Stimulated activated CD4-positive, alpha-beta T cell treated with anti-CD3 and anti-CD28 coated beads, Interleukin-12 subunit alpha, Interleukin-12 subunit beta, amount 100 ng/mL, for 4 hours (primary cell): ENCODE results near the gene TCF25.
"Not testable (repeated sequence)": the region's sequence is repeated elsewhere in the genome, so short reads cannot be mapped to it uniquely, and the experiment has no call there.

ENCODE experiments used
- DNase-seq: peaks from one replicate; pipeline ENCODE4 v3.0.0-alpha.2; 2020

The TCF25 gene

DNA sequence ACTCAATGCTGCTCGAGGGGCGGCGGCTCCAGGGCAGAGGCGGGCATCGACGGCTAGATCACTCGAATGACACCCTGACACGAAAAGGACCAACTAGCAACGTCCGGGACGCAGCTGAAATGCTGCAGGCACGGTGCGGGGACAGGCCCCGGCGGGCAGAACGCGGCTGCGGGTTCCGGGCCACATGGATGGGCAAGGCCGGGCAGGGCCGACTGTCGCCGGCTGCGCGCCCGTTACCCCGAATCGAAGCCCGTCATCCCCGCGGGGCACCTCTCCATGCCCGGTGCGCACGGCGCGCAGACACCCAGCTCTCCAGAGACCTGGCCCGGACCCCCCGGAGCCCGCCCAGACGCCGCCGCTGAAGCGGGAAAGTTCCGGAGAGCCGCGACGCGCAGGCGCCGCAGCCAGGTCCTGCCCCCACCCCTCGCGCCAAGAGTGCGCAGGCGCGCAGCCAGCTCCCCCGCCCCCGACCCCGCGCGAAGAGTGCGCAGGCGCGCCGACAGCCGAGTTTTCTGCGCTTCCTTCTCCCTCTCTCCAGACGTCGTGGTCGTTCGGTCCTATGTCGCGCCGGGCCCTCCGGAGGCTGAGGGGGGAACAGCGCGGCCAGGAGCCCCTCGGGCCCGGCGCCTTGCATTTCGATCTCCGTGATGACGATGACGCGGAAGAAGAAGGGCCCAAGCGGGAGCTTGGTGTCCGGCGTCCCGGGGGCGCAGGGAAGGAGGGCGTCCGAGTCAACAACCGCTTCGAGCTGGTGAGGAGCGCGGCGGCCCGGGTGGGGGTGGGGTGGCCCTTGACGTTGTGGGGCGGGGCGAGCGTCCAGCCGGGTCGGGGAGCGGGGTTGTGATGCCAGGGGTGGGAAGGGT is at the start of gene TCF25:
Gene TCF25 (plus strand): TSS at position 484 of the 863 bp plus-strand sequence. CDS start 76 bp downstream, at position 560.
- peak; percentile 88 for DNase-seq

DNA sequence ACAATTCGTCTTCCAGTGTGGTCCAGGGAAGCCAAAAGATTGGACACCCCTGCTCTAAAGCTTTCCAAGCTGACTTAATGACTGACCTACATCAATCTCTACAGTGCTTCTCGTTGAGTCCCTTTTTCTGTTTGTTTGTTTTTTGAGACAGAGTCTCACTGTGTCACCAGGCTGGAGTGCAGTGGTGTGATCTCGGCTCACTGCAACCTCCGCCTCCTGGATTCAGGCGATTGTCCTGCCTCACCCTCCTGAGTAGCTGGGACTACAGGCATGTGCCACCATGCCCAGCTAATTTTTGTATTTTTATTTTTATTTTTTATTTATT is 49.6 kb upstream of the TCF25 start:
- not testable (repeated sequence) for DNase-seq

GRCh38 chr16:89826531-89827382 is 46.6 kb upstream of the TCF25 start:
- no peak for DNase-seq

GRCh38 chr16:89827383-89828198 is 45.8 kb upstream of the TCF25 start:
- no peak for DNase-seq

- DNase-seq: peak; percentile 66
Measured at GRCh38 chr16:89828199-89828869, 45.1 kb upstream of the TCF25 start, which contains the start of gene SPIRE2. Gene SPIRE2 (plus strand): TSS chr16:89828475. CDS start chr16:89828551, 76 bp downstream.

GRCh38 chr16:89828870-89829629 is 44.3 kb upstream of the TCF25 start:
- no peak for DNase-seq

DNA sequence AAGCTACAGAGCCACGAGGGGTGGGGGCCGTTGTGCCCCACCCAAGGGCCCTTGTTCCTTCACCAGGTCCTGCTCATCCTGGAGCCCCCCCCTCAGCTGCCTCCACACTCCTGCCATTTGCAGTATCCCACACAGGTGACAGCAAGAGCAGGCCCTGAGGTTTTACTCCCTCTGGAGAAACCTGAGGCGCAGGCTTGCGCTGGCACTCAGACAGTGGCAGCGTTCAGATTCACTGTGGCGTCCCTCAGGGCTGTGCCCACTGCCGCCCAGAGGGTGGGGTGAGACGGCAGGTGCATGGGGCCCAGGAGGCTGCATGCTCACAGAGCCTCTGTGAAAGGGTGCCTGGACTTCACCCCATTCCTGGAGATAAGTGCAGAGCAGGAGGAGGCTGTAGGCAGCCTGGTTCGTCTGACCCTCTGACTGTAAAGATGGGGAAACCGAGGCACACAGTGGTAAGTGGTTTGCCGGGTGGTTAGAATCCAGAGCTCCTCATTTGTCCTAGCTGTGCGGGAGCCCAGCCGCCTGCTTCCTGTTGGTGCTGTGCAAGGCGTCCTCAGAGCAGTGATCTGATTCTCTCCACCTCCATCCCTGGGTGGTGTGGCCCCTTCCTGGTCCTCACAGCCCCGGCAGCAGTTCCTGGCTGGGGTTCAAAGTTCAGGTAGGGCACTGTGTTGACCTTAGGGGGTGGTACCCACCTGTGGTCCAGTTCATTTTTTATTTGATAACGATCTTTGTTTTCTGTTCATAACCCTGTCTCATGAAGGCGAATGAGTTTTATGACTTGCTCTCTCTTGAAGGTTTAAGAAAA is 43.6 kb upstream of the TCF25 start:
- DNase-seq: no peak

GRCh38 chr16:89831810-89832328 is 41.5 kb upstream of the TCF25 start:
- DNase-seq: no peak

DNA sequence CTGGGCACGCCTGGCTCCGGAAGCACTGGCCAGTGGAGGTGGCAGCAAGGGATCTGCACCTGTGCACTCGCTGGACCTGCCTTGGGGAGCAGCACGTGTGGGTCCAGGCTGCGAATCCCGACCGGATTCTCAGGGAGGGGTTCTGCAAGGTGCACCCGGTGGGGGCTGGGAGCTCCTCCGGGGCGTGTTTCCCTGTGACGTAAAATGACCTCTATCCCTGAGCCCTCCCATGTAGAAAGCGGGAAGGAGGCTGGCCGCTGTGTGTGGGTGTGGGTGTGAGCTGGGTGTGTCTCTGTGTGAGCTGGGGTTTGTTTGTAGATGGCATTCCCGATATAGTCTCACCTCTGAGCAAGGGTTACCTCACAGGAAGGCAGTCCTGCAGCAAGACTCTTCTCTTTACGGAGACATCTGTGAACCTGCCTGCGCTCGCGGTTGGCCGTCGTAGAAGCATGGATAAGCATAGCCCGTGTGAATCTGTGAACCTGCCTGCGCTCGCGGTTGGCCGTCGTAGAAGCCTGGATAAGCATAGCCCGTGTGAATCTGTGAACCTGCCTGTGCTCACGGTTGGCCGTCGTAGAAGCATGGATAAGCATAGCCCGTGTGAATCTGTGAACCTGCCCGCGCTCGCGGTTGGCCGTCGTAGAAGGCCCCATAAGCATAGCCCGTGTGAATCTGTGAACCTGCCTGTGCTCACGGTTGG is 39.6 kb upstream of the TCF25 start:
- not testable (repeated sequence) for DNase-seq

DNA sequence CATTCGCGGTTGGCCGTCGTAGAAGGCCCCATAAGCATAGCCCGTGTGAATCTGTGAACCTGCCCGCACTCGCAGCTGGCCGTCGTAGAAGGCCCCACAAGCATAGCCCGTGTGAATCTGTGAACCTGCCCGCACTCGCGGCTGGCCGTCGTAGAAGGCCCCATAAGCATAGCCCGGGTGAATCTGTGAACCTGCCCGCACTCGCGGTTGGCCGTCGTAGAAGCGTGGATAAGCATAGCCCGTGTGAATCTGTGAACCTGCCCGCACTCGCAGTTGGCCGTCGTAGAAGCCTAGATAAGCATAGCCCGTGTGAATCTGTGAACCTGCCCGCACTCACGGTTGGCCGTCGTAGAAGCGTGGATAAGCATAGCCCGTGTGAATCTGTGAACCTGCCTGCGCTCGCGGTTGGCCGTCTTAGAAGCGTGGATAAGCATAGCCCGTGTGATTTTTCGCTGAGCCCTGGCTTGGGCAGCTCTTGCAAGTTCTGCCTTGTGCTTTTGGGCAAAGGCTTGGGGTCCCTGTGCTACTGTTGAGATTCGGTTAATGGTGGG is 38.5 kb upstream of the TCF25 start:
- not testable (repeated sequence) for DNase-seq

DNA sequence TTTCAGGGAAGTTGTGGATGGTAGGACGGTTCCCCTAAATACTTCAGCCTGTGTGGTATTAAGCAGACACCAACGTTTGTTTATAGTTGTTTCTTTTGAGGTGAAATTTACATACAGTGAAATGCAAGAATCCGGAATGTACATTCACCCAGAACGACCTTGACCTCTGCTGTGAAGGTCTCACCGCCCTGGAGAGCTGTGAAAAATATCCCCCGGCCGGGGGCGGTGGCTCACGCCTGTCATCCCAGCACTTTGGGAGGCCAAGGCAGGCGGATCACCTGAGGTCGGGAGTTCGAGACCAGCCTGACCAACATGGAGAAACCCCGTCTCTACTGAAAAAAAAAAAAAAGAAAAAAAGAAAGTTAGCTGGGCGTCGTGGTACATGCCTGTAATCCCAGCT is 36.9 kb upstream of the TCF25 start:
- not testable (repeated sequence) for DNase-seq

- no peak for DNase-seq
Measured at GRCh38 chr16:89837014-89837546, 36.3 kb upstream of the TCF25 start.

- no peak for DNase-seq
Measured at GRCh38 chr16:89841275-89841674, 32.1 kb upstream of the TCF25 start.

DNA sequence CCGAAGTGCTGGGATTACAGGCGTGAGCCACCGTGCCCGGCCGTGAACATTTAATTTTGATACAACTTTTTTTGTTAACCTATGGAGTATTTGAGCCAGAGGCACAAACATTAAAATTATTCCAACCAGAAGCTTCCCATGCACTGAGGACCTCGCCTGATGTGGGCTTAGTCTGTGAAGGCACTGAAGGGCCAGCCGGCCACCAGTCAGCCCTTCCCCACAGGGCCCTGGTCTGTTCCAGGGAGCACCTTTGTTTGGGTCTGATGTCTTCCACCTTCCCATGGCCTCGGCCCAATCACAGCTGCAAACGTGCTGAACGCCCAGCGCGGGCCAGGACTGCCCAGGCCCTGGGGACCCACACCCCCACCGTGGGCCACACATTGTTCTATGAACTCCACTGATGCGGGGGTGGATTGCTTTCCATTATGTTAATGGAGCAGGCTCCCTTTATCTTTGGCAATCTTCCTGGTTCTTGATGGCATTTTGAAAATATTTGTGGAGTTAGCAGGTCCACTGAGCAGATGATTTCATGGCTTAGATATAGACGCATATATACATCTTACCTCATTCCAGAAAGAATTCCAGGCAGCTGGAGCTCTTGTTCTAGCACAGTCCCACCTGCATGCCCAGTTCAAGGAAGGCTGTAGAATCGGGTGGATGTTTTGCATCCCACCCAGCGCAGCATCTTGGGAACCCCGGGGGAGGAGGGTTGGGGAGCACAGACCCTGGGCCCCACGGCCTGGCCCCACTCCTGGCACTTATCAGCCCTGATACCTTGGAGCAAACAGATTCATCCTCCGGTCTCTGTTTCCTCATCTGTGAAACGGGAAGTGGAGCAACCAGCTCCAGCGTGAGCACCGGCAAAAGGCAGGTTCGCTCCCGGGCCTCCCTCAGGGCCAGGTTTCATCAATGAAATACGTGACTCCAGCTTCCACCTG is 30.7 kb upstream of the TCF25 start:
- no peak for DNase-seq

DNA sequence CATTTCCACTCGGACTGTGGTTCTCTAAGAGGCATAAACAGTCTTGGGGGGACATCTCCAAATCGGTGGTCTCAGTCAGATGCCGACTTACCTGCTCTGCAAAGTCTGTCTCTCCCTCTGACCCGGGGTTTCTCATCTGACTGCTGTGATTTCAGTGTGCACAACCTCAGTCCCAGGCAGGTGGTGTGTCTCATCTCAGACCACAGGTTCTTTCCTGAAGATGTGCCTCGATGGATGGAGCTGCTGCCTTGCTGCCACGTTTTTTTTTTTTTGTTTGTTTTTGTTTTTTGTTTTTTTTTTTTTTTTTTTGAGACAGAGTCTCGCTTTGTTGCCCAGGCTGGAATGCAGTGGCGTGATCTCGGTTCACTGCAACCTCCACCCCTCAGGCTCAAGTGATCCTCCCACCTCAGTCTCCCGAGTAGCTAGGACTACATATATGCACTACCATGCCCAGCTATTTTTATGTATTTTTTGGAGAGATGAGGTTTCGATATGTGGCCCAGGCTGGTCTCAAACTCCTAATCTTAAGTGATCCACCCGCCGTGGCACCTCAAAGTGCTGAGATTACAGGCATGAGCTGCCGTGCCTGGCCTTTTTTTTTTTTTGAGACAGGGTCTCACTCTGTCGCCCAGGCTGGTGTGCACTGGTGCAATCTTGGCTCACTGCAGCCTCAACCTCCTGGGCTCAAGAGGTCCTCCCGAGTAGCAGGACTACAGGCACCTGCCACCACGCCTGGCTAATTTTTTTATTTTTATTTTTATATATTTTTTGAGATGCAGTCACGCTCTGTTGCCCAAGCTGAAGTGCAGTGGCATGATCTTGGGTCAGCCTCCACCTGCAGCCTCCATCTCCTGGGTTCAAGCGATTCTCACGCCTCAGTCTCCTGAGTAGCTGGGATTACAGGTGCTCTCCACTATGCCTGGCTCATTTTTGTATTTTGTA is 29.7 kb upstream of the TCF25 start:
- no peak for DNase-seq

DNA sequence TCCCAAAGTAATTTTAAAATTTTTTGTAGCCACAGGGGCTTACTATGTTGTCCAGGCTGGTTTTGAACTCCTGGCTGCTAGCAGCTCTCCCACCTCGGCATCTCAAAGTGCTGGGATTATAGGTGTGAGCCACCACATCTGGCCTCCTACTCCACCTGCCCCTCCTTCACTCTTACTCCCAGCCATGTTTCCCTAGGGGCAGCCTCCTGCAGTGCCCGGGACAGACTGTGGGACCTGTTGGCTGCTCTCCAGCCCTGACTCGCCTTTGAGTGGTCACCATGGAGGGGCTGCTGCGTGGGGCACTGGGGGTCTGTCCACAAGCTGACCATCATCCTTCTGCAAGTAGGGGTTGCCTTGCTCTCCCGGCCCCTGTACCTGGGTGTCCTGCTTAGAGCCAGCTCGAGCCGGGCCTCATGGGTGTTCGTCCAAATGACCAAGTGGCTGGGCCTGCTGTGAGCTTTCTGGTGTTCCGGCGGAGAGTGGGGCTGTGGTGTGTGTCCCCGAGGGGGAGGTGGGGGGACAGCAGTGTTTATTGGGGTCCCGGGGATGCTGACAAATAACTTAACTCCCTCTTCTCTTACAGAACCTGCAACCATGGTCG is 28.6 kb upstream of the TCF25 start:
- DNase-seq: no peak
